NCI-H82 treated with DMSO at 0.1 percent for 48 hours (cell line): ENCODE data around the gene POLDIP2.

ENCODE experiments used
- DNase-seq: peaks from one replicate; lab custom pipeline; 2025; ENCODE audit not compliant: unreplicated experiment; lab: John Stamatoyannopoulos, UW

POLDIP2 gene

GRCh38 chr17:28317966-28318758 is 39.2 kb downstream of the POLDIP2 start:
- no peak for DNase-seq

- DNase-seq: no peak
Observed at GRCh38 chr17:28317099-28317965, 40.0 kb downstream of the POLDIP2 start.

DNA sequence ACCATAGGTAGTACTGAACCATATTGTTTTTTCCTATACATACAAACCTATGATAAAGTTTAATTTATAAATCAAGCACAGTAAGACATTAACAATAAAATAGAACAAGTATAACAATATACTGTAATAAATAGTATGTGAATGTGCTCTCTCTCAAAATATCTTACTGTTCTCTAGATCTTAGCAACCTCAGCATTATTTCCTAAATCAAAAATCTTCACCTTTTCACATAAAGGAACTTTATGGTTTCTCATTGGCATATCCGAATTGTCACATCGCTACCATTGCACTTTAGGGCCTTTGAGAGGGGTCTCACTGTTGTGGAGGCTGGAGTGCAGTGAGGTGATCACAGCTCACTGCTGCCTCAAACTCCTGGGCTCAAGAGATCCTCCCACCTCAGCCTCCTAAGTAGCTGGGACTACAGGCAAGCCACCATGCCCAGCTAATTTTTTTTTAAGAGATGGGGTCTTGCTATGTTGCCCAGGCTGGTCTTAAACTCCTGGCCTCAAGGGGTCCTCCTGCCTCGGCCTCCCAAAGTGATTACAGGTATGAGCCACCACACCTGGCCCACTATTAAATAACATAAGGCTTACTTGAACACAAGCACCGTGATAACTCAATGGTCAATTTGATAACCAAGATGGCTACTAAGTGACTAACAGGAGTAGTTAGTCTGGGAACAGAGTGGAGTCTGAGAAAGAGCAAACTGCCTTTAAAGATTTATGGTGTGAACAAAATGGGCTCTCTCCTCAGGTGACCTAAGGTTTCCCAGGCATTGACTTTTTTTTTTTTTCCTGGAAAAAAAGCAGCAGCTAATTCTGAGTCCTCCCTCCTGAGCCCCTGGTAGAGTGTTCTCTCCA is 41.3 kb downstream of the POLDIP2 start:
- no peak for DNase-seq

- no peak for DNase-seq
Observed at GRCh38 chr17:28313841-28314240, 43.5 kb downstream of the POLDIP2 start.

- DNase-seq: no peak
Observed at GRCh38 chr17:28306954-28307401, 50.3 kb downstream of the POLDIP2 start.

DNA sequence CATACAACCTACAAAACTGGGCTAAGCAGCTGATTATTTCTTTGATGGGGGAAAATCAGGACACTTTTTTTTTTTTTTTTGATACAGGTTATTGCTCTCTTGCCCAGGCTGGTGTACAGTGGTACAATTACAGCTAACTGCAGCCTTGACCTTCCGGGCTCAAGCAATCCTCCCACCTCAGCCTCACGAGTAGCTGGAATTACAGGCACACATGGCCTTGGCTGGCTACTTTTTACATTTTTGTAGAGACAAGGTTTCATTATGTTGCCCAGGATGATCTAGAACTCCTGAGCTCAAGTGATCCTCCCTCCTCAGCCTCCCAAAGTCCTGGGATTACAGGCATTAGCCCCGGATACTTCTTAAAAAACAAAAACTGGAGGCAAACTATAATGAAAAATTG is 58.9 kb downstream of the POLDIP2 start:
- no peak for DNase-seq
